ENCODE measurements around the gene ZSCAN5B.

The ZSCAN5B gene

DNA sequence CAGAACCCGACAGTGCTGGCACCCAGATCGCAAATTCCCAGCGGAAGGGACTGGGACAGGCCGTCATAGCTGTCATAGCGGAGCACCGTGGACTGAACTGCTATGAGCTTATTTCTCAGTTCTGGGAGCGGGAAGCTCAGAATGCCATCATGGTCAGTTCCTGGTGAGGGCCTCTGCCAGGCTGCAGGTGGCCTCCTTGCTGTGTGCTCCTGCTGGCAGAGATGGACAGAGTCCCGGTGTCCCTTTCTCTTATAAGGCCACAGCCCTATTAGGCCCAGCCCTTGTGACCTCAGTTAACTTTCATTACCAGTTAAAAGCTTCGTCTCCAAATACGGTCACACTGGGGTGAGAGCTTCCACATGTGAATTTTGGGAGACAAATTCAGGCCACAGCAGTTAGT is 51.9 kb downstream of the ZSCAN5B start:
- no peak overlapping the region for H3K4me3 ChIP-seq (ENCODE audit: low read depth, low read length)

DNA sequence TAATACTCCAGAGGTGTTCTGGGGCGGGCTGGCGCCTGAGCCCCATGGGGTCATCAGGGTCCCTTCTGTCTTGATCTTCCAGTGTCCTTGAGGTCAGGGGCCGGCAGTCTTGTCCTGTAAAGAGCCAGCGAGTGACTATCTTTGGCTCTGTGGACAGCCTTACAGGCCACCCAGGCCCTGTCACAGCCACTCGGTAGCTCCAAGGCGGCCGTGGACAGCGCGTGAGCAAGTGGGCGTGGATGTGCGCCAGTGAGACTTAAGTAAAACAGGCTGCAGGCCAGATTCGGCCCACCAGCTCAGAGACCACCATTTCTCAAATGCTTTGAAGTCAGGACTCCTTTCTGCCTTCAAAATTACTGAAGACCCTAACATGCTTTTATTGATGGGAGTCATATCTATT is 52.8 kb downstream of the ZSCAN5B start:
- H3K4me3 ChIP-seq (ENCODE audit: low read depth, low read length), result no peak overlapping the region

GRCh38 chr19:56144376-56144775 is 53.2 kb downstream of the ZSCAN5B start:
- H3K4me3 ChIP-seq (ENCODE audit: low read depth, low read length), result no peak overlapping the region

- H3K4me3 ChIP-seq (ENCODE audit: low read depth, low read length), result no peak overlapping the region
Measured at GRCh38 chr19:56142897-56143434, 54.6 kb downstream of the ZSCAN5B start.

- H3K4me3 ChIP-seq (ENCODE audit: low read depth, low read length), result peak overlapping the region; percentile 24
Measured at GRCh38 chr19:56142087-56142787, 55.3 kb downstream of the ZSCAN5B start.

DNA sequence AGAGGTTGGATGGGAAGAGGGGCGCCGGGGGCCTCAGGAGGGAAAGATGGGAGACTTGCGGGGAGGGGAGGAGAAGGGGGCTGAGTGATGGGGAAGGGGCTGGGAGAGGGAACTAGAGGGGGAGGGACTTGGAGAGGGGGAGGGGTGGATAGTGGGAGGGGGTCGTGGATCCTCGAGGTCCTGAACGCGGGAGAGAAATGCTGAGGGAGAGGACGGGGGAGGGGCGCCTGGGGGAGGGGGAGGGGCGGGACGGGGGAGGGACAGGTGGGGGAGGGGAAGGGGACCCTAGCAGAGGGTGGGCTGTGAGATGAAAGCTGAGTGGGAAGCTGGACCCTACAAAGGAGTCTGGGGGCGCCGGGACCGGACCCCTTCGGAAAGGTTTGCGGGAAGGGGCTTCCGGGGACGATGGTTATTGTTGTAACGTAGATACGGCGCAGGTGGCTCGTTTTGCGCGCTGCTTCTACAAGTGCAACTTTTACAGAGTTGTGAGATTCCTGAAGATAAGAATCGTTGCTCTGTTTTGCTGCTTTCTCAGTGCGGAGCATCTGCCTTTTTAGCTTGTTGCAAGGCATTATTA is 56.1 kb downstream of the ZSCAN5B start:
- H3K4me3 ChIP-seq (ENCODE audit: low read depth, low read length), result peak overlapping the region; percentile 24

GRCh38 chr19:56140583-56141416 is 56.8 kb downstream of the ZSCAN5B start, which contains the start of gene ZNF444:
Gene ZNF444, plus strand, starts transcription at chr19:56141287. Its CDS starts 5,625 bp downstream, at chr19:56146912.
- peak within 1 kb of the TSS; percentile 29 for H3K4me3 ChIP-seq (ENCODE audit: low read depth, low read length)

DNA sequence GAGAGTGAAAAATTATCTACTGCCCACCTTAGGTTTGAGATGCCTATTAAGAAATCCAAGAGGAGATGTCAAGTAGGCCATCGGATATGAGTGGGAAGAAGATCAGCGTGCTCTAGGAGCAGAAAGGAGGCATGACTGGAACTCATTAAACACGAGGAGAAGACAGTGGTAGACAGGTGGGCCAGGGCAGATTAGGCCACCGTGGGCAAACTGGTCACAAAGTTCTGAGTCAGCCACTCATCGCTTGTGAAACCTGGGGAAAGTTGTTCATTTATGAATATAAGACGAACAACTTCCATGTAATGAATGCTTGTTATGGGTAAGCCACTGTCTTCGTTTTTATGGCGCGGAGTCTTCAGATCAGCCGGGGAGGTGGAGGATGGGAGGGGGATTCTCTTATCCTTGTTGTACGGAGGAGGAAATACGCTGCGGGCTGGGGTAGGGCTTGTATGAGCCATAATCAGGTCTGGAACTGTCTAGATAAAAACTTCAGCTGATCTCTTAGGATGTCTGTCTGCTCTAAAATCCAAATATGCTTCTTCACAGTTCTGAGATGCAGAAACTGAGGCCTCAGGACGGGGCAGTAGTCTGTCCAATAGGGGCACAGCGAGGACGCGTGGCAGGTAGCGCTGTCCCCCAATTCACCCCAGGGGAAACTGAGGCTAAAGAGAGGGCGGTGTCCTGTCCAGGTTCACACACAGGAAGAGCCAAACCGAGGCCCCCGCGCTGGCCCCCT is 57.6 kb downstream of the ZSCAN5B start:
- H3K4me3 ChIP-seq (ENCODE audit: low read depth, low read length), result peak overlapping the region; percentile 29
